OCI-LY1 (cell line): ENCODE measurements around the gene DHX29.

Experiments used
- H2AFZ ChIP-seq: fragments of 200-600 bp; sonication (generic), shearing (Covaris generic); 2 replicates; pipeline ENCODE4 v1.6.0; 2014; ENCODE audit warnings: antibody characterized with exemption, mild to moderate bottlenecking, low read length
- H3F3A ChIP-seq: fragments of 200-600 bp; sonication (generic), shearing (Covaris generic); 2 replicates; pipeline ENCODE4 v1.6.0; 2014; ENCODE audit warnings: mild to moderate bottlenecking, antibody characterized with exemption, low read length, moderate library complexity; ENCODE audit not compliant: insufficient read depth
- H3K27ac ChIP-seq: fragments of 200-600 bp; sonication (generic); 2 replicates; pipeline ENCODE4 v1.5.1; 2014; ENCODE audit warnings: low read length, mixed run types, mild to moderate bottlenecking, low read depth; ENCODE audit not compliant: poor library complexity, severe bottlenecking
- H3K27me3 ChIP-seq: fragments of 200-600 bp; sonication (generic); 2 replicates; pipeline ENCODE4 v1.6.0; 2014; ENCODE audit warnings: antibody characterized with exemption, mild to moderate bottlenecking, low read length, moderate library complexity; ENCODE audit not compliant: insufficient read depth
- H3K36me3 ChIP-seq: fragments of 200-600 bp; sonication (generic); 2 replicates; pipeline ENCODE4 v1.6.1; 2014; ENCODE audit warnings: mild to moderate bottlenecking, antibody characterized with exemption, low read length, moderate library complexity, mixed read lengths; ENCODE audit not compliant: insufficient read depth
- H3K4me1 ChIP-seq: fragments of 200-600 bp; sonication (generic); 2 replicates; pipeline ENCODE4 v1.5.1; 2014; ENCODE audit warnings: mild to moderate bottlenecking, low read length, moderate library complexity; ENCODE audit not compliant: insufficient read depth, severe bottlenecking
- H3K4me2 ChIP-seq: fragments of 200-600 bp; sonication (generic), shearing (Covaris generic); 2 replicates; pipeline ENCODE4 v1.6.1; 2014; ENCODE audit warnings: low read length
- H3K4me3 ChIP-seq: fragments of 200-600 bp; sonication (generic); 2 replicates; pipeline ENCODE4 v1.5.1; 2014; ENCODE audit warnings: low read length, low read depth, mild to moderate bottlenecking, mixed read lengths; ENCODE audit not compliant: poor library complexity, severe bottlenecking
- H3K79me2 ChIP-seq: fragments of 200-600 bp; shearing (Covaris generic); 2 replicates; pipeline ENCODE4 v1.6.1; 2016; ENCODE audit warnings: mixed run types, low read length, mixed read lengths; ENCODE audit not compliant: insufficient read depth
- H3K9ac ChIP-seq: fragments of 200-600 bp; sonication (generic), shearing (Covaris generic); 2 replicates; pipeline ENCODE4 v1.6.1; 2014; ENCODE audit warnings: mild to moderate bottlenecking, low read length, mixed read lengths
- H3K9me2 ChIP-seq: fragments of 200-600 bp; sonication (generic), shearing (Covaris generic); 2 replicates; pipeline ENCODE4 v1.6.1; 2014; ENCODE audit warnings: low read depth, mild to moderate bottlenecking, low read length, mixed read lengths
- H3K9me3 ChIP-seq: fragments of 200-600 bp; shearing (Covaris generic); 2 replicates; pipeline ENCODE4 v1.6.1; 2014; ENCODE audit warnings: low read length, mixed read lengths
- H4K20me1 ChIP-seq: fragments of 200-600 bp; sonication (generic), shearing (Covaris generic); 2 replicates; pipeline ENCODE4 v1.6.0; 2016; ENCODE audit warnings: mild to moderate bottlenecking, low read length; ENCODE audit not compliant: insufficient read depth
- CTCF ChIP-seq: fragments of 200-600 bp; sonication (generic), shearing (Covaris generic); IDR thresholded peaks from 2 replicates; pipeline ENCODE4 v1.5.1; 2017; ENCODE audit warnings: mild to moderate bottlenecking, antibody characterized with exemption, low read length, moderate library complexity, mixed read lengths
- EZH2 ChIP-seq: fragments of 200-600 bp; sonication (generic), shearing (Covaris generic); IDR thresholded peaks from 2 replicates; pipeline ENCODE4 v1.8.0; 2017; ENCODE audit warnings: borderline replicate concordance, mixed run types, mild to moderate bottlenecking, antibody characterized with exemption, low read length, moderate library complexity, mixed read lengths

The DHX29 gene

GRCh38 chr5:55254802-55255201 lies 52.7 kb downstream of the DHX29 start:
- Histone ChIP-seq H3K4me3 (no peak overlapping the region), H2AFZ (no peak overlapping the region), H3K9me2 (no peaks in the 10 kb centered on the region), H3K9me3 (no peaks in the 10 kb centered on the region), H3K4me1 (no peaks in the 10 kb centered on the region), H3K27ac (no peak overlapping the region), H3K4me2 (no peak overlapping the region), H3K36me3 (peaks cover 38% of the 10 kb centered on the region), H3K79me2 (no peaks in the 10 kb centered on the region), H4K20me1 (no peaks in the 10 kb centered on the region), H3K9ac (no peak overlapping the region), H3K27me3 (no peaks in the 10 kb centered on the region), H3F3A (no peaks in the 10 kb centered on the region)
- TF ChIP-seq CTCF, result no peak
- TF ChIP-seq EZH2, result no peak

GRCh38 chr5:55250064-55250463 lies 57.4 kb downstream of the DHX29 start:
- H3K9ac ChIP-seq, result no peak overlapping the region
- H3K4me1 ChIP-seq, result no peaks in the 10 kb centered on the region
- H3K9me3 ChIP-seq, result peaks cover 12% of the 10 kb centered on the region
- no peak overlapping the region for H3K4me3 ChIP-seq
- H3K9me2 ChIP-seq, result no peaks in the 10 kb centered on the region
- H3K27me3 ChIP-seq, result no peaks in the 10 kb centered on the region
- no peak overlapping the region for H3K4me2 ChIP-seq
- no peak overlapping the region for H2AFZ ChIP-seq
- no peaks in the 10 kb centered on the region for H3F3A ChIP-seq
- no peak for TF ChIP-seq CTCF
- TF ChIP-seq EZH2, result no peak
- H3K27ac ChIP-seq, result no peak overlapping the region
- H3K79me2 ChIP-seq, result no peaks in the 10 kb centered on the region
- H4K20me1 ChIP-seq, result no peaks in the 10 kb centered on the region
- peaks cover 3% of the 10 kb centered on the region; the same call in 1 of the 2 replicates for H3K36me3 ChIP-seq

GRCh38 chr5:55241746-55242145 lies 65.7 kb downstream of the DHX29 start:
- H3K9me2 ChIP-seq, result no peaks in the 10 kb centered on the region
- no peak overlapping the region for H2AFZ ChIP-seq
- H3K4me2 ChIP-seq, result no peak overlapping the region
- H3K79me2 ChIP-seq, result no peaks in the 10 kb centered on the region
- no peaks in the 10 kb centered on the region for H3K9me3 ChIP-seq
- TF ChIP-seq EZH2 (no peak), CTCF (no peak)
- H3K9ac ChIP-seq, result no peak overlapping the region
- H3K27ac ChIP-seq, result no peak overlapping the region
- no peaks in the 10 kb centered on the region for H3K27me3 ChIP-seq
- no peaks in the 10 kb centered on the region for H3K36me3 ChIP-seq
- no peaks in the 10 kb centered on the region for H3F3A ChIP-seq
- H3K4me3 ChIP-seq, result no peak overlapping the region
- no peaks in the 10 kb centered on the region for H3K4me1 ChIP-seq
- no peaks in the 10 kb centered on the region for H4K20me1 ChIP-seq
